ENCODE data around the gene GRIP2.

The GRIP2 gene

DNA sequence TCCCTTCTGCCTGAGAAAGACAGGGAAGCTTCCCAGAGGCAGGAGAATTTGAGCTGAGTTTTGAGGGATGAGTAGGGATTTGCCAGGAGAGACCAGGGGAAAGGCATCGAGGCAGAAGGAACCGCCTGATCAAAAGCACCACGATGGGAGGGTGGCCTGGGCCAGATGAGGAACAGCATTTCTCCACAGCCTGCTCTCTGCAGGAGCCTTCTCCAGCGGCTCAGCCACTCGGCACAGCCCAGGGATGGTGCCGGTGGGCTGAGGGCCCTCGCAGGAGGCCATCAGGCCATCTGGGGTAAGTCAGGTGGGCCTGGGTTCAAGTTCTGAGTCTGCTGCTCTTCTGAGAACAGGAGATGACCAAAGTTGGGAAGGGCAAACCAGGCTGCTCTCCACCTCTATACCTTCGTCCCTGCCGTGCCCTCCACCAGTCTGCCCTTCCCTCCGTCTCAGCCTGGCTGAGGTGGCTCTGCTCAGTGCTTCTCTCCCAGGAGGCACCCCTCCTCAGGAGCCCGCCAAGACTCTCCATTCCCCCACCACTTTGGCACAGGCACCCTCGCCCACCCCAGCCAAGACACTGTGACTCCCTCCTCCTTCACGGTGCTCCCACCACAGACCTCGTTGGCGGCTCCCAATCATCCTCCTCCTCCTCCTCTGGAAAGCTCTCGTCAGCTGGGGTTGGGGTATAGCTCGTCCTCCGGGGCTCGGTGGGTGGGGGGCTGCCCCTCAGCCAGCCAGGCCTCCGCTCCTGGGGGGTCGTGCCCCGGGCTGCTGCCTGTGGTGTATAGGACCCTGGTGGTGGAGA lies 34.9 kb downstream of the GRIP2 start:
- DNase-seq = no peak

DNA sequence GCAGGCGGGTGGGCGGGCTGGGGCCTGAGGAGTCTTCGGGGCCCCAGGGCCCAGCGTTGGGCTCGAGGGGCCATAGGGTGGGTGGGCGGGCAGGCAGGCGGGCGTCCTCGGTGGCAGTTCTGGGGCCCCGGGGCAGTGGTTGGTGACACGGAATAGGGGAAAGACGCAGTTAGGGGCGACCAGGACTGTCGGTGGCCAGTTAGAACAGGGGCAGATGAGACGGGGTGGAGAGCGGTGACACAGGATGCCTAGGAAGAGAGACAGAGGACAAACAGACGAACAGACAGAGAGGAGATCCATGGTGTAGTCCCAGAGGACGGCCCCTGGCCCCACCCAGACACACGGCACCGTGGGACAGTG lies 36.5 kb downstream of the GRIP2 start:
- no peak for DNase-seq

DNA sequence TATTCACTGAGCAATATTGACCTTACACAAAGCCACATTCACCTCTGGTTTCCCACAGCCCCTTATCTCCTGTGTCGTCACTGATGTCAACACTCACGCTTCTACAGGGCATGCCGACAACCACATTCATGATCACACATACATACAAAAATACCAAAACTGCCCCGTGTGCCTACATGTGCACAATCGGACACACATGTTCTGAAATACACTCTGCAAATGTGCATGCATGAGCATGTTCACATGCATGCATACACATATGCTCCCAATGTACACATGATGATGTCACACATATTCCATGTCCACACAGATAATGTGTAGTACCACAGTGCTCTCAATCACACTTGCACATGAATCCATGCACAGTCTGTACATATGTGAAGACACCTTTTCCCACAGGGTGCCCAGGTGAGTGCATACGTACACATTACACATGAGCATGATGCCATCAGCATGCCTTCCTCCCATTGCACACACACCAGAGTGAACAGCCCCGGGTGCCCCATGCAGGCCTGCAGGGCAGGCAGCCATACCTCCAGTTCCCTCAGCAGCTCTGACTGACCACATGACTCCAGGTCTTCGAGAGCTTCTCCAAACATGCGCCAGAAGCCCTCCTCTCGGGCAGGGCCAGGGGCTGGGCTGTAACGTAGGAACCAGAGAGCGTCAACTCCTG lies 37.0 kb downstream of the GRIP2 start:
- no peak for DNase-seq

DNA sequence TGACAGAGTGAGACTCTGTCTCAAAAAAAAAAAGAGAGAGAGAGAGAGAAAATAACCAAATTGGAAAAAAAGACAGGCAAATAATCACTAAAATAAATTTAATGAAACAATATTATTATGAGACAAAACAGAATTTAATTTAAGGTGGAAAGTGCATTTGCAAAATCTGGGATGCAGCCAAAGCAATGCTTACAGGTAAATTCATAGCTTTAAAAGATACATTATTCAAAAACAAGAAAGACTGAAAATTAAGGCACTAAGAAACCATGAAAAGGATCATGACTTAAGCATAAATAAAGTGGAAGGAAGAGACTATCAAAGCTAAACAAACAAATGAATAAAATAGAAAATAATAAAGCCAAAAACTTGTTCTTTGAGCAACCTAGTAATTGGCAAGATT lies 37.7 kb downstream of the GRIP2 start:
- no peak for DNase-seq

DNA sequence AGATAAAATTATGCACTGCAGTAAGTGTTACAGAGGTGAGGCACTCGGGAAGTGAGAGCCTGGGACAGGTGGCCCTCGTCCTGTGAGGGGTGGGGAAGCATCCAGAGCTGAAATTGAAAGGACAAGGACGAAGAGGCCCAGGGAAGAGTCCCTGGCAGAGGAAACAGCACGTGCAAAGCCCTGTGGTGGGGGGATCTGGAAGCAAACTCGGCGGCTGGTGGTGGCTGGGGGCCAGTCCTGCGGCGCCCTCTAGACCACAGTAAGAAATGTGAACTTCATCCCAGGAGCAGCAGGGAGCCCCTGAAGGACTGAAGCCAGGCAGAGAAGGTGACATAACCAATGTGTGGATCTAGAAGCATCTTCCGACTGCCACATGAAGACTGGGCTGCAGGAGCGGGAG lies 42.8 kb downstream of the GRIP2 start:
- no peak for DNase-seq

DNA sequence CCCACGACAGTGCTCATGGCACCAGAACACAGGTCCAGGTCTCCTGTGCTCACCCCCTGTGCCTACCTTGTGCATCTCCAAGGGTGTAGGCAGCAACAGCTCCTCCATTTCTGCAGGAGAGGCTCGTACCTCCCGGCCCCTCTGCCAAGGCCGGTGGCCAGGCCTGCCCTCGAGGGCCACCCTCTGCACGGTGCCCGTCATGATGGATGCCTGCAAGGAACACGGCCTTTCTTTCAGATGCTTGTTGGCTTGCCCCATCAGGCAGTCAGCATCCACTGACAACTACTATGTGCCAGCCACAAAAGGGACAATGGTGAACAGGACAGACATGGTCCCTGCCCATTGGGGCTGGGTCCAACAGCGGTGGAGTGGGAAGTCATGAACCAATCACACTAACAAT lies 43.8 kb downstream of the GRIP2 start:
- DNase-seq = no peak

DNA sequence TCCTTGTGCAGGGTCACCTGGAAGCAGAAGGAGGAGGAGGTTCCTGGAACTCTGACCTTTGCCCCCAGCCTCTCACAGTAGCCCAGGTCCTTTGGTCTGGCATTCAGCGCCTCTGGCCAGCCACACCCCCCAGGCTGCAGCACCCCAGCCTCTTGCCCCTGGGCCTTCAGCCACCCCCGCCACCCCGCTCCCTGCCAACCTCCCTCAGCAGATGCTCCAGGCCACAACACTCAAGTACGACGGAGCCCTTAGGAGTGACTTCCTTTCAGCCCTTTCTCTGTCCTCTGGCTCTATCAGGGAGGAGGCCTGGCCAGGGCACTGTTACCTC lies 45.2 kb downstream of the GRIP2 start:
- no peak for DNase-seq

DNA sequence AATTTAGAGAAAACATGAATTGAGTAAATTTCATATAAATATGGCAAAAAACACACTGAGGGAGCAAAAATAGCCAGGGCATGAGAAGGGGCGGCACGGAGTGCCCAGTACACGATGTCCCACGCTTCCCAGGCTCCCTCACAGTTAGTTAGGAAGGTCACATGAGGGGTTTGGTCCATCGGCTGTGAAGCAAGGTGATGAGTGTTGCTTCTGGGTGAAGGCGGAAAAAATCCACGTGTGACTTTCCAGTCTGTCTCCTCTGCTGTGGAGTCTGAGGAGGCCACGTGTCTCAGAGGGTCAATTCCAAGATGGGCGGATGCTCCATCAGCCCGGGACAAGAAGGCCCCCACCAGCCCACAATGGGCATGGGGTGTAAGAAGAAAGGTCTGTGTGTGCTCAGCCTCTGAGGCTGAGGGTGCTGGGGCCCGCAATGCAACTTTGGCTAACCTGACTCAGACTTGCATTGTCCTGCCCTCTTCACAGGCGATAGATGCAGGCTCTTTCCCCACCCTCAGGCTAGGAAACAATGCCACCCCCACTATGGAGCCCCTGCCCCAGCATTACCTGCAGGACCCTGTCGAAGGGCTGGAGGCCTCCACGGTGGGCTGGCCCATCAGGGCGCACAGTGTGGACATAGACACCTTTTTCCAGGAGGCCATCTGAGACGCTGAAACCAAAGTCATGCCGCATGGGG lies 45.7 kb downstream of the GRIP2 start:
- no peak for DNase-seq

DNA sequence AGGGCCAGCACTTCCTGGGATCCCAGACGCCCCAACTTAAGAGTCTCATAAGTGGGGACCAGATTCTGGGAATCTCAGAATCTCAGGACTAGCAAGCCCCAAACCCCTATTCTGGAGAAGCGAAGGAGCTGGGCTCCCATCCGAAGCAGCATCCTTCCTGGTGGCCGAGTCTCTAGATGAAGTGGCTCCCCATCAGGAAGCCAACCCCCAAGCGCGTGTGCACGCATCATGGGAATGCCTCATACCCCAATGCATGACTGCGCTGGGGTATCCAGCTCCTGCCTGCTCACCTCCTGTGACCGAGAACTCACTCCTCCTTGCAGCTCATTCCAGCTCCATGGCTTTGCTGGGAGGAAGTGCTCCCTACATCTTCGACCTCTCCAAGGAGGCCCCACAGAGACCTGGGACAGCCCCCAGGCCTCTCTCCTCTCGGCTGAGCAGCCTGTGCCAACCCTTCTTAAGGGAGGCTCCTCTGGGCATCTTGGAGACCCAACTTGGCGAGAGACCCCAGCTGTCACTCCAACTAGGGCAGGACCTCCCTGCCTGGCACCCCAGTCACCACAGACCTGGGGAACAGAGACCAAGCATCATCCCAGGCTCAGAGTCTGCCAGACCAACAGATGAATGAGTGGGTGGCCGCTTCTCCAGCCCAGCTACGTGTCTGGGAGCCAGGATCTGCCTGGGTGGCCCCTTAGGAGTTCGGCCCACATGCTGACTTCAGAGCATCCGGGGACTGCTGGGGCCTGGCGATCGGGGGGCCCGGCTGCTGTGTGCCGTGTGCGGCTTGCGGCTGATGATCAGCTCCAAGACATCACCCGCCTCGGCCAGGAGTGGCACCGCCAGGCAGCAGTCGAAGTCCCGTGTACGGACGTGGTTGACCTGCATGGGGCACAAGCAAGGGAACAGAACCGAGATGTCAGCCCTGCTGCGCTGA lies 46.9 kb downstream of the GRIP2 start:
- no peak for DNase-seq

DNA sequence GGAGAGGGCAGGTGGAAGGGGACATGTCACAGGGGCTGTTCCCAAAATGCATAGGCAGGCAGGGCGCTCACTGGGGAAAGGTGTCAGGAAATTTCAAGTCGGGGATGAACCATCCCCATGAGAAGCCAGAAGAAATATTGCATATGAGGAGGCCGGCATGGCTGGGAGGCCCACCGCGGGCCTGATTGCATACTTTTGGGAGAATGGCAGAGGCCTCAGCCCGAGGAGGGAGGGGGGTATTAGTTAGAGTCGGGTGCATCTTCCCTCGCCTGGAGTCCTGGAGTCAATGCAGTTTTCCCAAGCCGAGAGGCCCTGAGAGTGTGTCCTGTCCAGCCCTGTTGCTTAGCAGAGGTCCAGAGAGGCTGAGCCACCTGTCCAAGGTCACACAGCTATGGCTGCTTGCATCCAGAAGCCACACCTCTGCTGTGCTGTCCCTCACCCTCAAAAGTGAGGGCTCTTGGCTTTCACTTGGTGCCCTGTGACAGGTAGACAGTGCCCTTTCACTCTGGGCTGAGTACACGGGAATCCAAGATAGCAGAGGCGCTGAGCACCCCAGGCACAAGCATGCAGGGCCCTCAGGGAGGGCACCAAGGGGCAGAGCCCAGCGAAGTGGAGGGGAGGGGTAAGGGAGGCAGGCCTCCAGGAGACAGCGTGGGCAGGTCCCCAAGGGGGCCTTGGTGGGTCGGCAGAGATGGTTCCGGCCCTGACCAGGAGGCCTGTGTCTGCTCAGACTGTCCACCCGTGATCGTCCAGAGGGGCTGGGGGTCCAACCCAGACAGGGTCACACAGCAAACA lies 48.5 kb downstream of the GRIP2 start:
- no peak for DNase-seq

DNA sequence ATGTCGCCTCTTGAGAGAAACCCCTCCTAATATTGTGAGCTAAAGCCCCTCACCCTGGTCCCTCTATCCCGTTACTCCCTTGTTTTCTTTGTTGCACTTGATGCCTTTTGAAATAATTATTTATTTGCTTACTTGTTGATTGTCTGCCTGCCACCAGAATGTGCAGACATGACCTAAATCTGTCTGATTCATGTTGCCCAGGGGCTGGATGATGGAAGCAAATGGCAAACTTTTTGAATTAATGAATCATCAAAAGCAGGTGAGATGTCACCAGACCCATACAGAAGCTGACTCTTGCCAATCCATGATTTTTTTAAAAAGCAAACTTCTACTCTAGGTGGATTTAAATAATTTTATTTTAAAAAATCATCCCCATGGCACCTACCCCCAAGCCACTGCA lies 49.3 kb downstream of the GRIP2 start:
- no peak for DNase-seq

DNA sequence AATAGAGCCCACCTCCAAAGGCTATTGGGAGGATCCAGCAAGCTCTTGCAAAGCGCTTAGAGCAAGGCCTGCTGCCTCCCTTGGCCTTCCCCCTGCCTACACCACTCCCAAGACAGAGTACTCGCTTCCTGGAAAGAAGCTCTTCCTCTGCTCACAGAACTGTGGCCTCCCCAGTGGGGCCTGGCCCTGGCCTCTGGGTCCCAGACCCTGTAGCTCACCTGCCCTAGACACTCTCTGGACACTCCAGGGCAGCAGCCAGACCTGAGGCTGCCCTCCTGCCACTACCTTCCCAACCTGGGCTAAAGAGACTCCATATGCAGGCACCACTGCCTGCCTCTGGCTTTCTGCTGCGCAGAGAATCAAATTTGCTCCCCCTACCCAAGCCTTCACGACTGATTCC lies 49.9 kb downstream of the GRIP2 start:
- no peak for DNase-seq

DNA sequence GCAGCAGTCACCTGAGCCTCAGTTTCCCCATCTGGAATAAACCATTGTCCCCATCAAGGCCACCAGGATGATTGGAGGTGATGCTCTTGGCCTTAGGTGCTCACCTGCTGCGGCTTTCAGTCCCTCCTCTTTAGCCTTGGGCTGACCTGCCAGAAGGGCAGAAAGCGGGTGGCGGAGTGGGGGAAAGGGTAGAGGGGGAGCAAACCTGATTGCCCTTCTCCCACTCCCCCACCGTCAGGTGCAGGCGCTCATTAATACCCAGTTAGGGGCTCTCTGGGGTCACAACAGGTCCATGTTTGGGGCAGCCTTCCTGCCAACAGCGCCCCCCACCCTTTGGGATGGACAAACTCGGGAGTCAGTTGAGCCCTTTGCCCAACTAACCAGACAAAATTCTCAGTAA lies 50.5 kb downstream of the GRIP2 start:
- no peak for DNase-seq

DNA sequence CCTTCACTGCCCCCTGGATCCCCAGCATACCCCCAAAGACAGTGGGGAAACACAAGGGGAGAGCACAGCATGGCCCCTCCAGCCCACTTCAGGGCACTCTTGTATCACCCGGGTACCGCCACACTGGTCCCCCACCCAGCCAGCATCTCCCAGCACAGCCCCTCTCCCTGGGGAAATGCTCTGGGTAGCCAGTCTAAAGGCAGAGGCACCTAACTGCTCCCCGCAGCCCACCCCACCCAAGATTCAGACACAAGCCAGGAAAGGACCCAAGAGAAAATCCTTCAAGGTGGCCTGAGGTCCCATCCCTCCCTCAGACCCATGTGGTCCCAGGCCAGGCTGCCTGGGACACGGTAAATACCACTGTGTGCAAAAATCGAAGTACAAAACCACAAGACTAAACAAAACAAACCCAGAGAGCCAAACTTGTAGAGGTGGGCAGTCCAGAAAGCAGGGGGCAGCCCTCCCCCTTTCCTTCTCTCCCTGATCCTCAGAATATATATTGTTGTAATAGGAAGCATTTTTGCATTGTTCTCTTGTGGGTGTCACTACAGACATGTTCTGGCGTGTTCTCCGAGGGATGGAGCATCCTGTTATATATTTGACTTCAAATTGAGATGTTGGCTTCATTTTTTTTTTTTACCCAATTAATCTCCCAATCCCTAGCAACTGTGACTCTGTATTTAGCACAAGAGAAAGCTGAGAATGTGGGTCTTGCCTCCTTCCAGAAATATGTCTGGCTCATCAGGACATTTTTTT lies 51.7 kb downstream of the GRIP2 start:
- no peak for DNase-seq

DNA sequence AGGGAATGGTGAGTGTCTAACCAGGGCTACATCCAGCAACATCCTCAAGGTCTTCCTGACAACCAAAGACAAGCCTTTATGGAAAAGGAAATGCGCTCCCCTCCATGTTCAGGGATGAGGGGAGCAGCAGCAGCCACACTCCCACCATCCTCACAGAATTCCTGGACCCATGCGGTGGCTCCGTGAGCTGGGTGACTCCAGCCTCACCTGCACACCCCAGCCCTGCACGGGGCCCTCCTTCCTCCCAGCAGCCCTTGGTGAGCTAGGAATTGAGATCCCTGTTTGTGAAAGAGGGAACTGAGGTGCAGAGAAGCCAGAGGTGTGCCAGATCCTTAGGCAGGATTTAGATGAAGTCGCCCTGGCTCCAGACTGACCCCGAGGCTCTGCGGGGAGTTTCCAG lies 52.3 kb downstream of the GRIP2 start:
- DNase-seq = no peak

DNA sequence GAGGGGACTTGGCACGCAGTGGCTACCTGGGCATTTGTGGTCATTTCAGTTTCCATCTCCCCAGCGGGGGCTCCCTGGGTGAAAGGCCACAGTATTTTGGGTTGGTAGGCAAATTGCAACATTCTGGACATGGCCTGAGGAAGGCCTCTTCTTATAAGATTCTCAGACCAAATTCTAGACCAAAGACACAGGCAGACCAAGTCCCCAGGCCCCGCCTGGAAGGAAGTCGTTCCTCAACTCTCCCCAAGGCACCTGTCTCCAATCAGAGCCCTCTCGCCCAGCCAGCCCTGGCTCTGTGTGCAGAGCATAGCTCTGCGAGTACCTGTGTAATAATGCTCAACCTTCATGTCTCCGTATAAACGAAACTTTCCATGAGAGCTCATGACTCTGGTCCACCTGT lies 53.1 kb downstream of the GRIP2 start:
- DNase-seq = no peak

DNA sequence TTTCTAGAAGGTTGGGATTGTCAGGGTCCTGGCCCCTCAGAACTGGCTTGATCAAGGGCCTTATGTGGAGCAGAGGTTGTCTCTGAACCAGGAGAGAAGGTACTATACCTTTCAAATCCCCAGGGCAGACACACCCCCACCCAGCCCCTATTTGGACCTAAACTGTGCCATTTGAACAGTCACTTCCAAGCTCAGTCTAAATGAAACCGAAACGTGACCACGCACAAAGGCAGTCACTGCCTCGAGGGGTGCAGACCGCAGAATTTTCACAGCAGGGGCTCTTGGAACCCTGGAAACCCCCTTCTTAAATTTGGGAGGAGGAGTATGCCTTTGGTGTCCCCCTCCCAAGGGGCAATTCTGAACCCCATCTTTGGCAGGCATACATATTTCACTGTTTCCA lies 53.7 kb downstream of the GRIP2 start:
- DNase-seq = no peak

DNA sequence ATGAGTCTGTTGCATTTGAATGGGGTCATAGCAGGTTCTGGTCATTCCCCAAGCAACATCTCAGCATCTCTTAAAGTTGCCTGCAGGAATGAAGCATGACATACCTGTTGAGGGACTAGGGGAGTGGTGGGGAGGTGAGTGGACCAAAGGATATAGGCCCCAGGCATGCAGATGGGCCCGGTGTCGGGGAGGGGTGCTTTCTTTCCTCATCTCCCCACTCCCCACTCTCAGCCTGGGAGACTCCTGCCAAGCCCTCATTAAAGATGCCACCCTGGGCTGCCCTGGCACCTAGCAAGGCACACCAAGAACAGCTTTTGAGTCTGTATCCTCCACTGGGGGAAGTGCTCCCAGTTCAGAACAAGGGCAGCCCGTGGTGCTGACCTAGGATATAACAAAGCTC lies 54.2 kb downstream of the GRIP2 start:
- no peak for DNase-seq

DNA sequence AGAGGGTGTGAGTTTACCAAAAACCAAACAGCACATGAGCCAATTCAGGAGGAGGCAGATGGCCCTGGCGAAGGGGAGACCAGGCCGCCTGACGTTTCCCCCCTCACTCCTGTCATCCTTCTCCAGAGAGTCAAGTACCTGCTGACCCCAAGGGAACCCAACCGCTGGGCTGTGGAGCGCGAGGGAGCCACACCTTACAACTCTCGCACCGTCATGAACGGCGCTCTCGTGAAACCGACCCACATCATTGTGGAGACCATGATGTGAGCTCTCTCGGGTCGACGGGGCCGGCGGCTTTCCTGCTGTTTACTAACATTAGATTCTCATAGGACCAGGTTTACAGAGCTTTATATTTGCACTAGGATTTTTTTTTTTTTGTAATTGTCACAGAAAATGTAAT lies 55.4 kb downstream of the GRIP2 start:
- DNase-seq = no peak

DNA sequence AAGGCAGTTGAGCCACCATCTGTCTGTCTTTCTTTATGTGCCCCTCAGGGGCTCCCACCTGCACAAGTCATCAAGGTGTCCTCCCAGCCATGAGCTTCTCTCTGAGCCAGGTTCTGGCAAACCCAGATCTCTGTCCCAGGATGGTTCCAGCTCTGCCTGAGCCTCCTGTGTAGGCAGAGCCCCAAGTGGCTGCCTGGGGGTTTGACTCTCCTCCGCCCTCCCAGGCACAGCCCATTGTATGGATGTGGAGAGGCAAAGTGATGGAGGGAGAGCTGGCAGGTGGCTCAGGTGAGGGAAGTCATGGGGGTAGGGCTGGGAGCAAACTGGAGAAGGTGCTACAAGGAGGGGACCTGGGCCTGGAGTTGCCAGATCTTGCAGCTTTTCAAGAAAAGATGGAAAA lies 56.9 kb downstream of the GRIP2 start:
- DNase-seq = no peak

DNA sequence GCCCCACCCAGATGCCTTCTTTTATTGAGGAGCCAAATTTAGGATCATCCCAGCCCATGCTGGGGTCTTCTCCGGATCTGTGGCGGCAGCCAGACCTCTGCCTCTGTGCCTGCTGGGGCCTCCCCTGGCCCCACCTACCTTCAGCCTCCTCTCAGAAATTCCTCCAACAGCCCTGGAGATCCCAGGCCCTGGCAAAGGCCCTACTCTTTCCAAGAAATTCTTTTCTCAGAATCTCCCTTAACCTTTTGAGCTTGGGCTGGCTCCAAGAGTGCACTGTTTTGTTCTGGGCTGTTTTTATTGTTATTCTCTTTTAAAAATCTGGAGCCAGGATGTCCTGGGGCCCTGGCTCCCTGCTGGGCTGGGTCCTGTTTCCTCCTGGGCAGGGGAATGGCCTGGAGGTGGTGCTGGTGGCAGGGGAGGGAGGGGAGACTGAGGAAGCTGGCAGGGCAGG lies 57.8 kb downstream of the GRIP2 start:
- DNase-seq = no peak

DNA sequence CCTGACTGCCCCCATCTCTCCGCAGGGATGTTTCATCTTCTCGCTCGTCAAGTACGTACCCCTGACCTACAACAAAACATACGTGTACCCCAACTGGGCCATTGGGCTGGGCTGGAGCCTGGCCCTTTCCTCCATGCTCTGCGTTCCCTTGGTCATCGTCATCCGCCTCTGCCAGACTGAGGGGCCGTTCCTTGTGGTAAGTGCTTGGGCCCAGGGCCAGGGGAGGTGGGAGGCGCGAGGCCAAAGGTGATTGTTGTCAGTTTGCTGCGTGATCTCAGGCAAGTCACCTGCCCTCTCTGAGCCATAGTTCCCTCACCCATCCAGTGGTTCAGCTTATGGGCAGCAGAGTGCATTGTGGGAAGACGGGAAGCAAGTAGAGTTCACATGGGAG lies 58.5 kb downstream of the GRIP2 start:
- DNase-seq = no peak

Measured in inflammatory macrophage treated with lipopolysaccharide for 4 hours (primary cell).